Fibroblast of villous mesenchyme (primary cell): ENCODE measurements around the gene SLC7A9. TPM values are rescaled to one million over a fixed set of nuclear protein-coding genes. Genes with fewer than 3 reads are reported as not detected.

Source experiments
- DNase-seq: peaks from one replicate; pipeline ENCODE4 v3.0.0-alpha.2; 2010; ENCODE audit warnings: low read depth
- H3K4me3 ChIP-seq: 2 replicates; pipeline ENCODE4 v1.5.1; 2011; ENCODE audit warnings: low read depth, mild to moderate bottlenecking, low read length
- CTCF ChIP-seq: IDR thresholded peaks from 2 replicates; pipeline ENCODE4 v1.5.1; 2012; ENCODE audit warnings: low read depth, mild to moderate bottlenecking, low read length; ENCODE audit not compliant: insufficient read depth
- total RNA-seq: library from RNA; depleted of rRNA; stranded (reverse); fragments of >200 nt; gene quantifications from 2 replicates; pipeline ENCODE4 v1.2.3, GENCODE V29; 2012

Gene SLC7A9
- total RNA-seq, 1 donor, result not detected

- DNase-seq, result no peak
- H3K4me3 ChIP-seq, result no peak overlapping the region
- TF ChIP-seq CTCF, result no peak
These were observed 54.9 kb downstream of the SLC7A9 start for GRCh38 chr19:32814624-32815023.

- TF ChIP-seq CTCF, result no peak
- no peak overlapping the region for H3K4me3 ChIP-seq
- DNase-seq, result no peak
These were observed 55.6 kb downstream of the SLC7A9 start for GRCh38 chr19:32813862-32814425.

- no peak overlapping the region for H3K4me3 ChIP-seq
- no peak for DNase-seq
- TF ChIP-seq CTCF, result no peak
These were observed 57.0 kb downstream of the SLC7A9 start for GRCh38 chr19:32812571-32812970.

- no peak for TF ChIP-seq CTCF
- DNase-seq, result no peak
- H3K4me3 ChIP-seq, result no peak overlapping the region
These were observed 57.5 kb downstream of the SLC7A9 start for GRCh38 chr19:32812036-32812435.

- DNase-seq, result no peak
- no peak overlapping the region for H3K4me3 ChIP-seq
- no peak for TF ChIP-seq CTCF
These were observed 58.4 kb downstream of the SLC7A9 start for GRCh38 chr19:32811151-32811550.

- TF ChIP-seq CTCF, result no peak
- H3K4me3 ChIP-seq, result no peak overlapping the region
- no peak for DNase-seq
These were observed 59.1 kb downstream of the SLC7A9 start for GRCh38 chr19:32810452-32810851.

GRCh38 chr19:32809754-32810153 is 59.8 kb downstream of the SLC7A9 start:
- peak; percentile 19 for DNase-seq

More at GRCh38 chr19:32809754-32810153, 59.8 kb downstream of the SLC7A9 start:
- H3K4me3 ChIP-seq, result no peak overlapping the region
- no peak for TF ChIP-seq CTCF
